Esophagus squamous epithelium (tissue), 5 donors: ENCODE measurements around the gene NCK1. TPM values are rescaled to one million over a fixed set of nuclear protein-coding genes. Genes with fewer than 3 reads are reported as not detected.

Experiments used
- DNase-seq: peaks from one replicate; lab custom pipeline; 2025; lab: John Stamatoyannopoulos, UW
- H3K27ac ChIP-seq, 4 donors: fragments of 200-600 bp; sonication (generic); one replicate each; pipeline ENCODE4 v1.5.1; 2016 to 2019; ENCODE audit warnings: mild to moderate bottlenecking in 1 of 4
- H3K27me3 ChIP-seq, 4 donors: fragments of 200-600 bp; sonication (generic); 1 replicate in 3 of 4; 2 replicates in 1 of 4; pipeline versions ENCODE4 v1.5.1 to v1.6.0; 2017 to 2021; ENCODE audit warnings: antibody characterized with exemption in 1 of 4
- H3K36me3 ChIP-seq, 3 donors: fragments of 200-600 bp; sonication (generic); one replicate each; pipeline ENCODE4 v1.5.1; 2016 to 2019
- H3K4me1 ChIP-seq, 3 donors: fragments of 200-600 bp; sonication (generic); one replicate each; pipeline ENCODE4 v1.5.1; 2017 to 2019
- H3K4me3 ChIP-seq, 4 donors: fragments of 200-600 bp; sonication (generic); 1 replicate in 3 of 4; 2 replicates in 1 of 4; pipeline ENCODE4 v1.5.1; 2016 to 2019; ENCODE audit warnings: mild to moderate bottlenecking in 2 of 4, moderate library complexity in 1 of 4
- H3K9me3 ChIP-seq, 3 donors: fragments of 200-600 bp; sonication (generic); one replicate each; pipeline ENCODE4 v1.5.1; 2016 to 2019
- CTCF ChIP-seq, 6 experiments: fragments of 450-650 bp in 4 of 6; fragments of 200-600 bp in 2 of 6; sonication (generic) in 2 of 6; IDR thresholded peaks; one replicate each; pipeline ENCODE4 v1.5.1; 2016 to 2019; ENCODE audit warnings: antibody characterized with exemption in 6 of 6, mild to moderate bottlenecking in 4 of 6, moderate library complexity in 4 of 6
- POLR2A ChIP-seq, 4 donors: fragments of 450-650 bp; IDR thresholded peaks; one replicate each; pipeline ENCODE4 v1.6.1; 2017; ENCODE audit warnings: antibody characterized with exemption in 4 of 4, mild to moderate bottlenecking in 4 of 4, moderate library complexity in 3 of 4
- WGBS, 2 donors: methylation state at CpG; one replicate each; pipeline ENCODE4 v1.1.5; 2018; 5-methylcytosine and 5-hydroxymethylcytosine counted together
- intact Hi-C: fragments of 100-400 bp; cut with DNase I; formaldehyde crosslinking; loops from one replicate; pipeline ENCODE4 v1.15.0; 2022
- total RNA-seq, 4 donors: library from RNA; depleted of rRNA; stranded (reverse); fragments of >200 nt; gene quantifications; one replicate each; pipeline ENCODE4 v1.1.0, GENCODE V29; 2016
- donor health status: DM: yes; HTN: yes; CAD: no.

NCK1 gene
- total RNA-seq, 4 donors from 2014 or later, result 35.6 to 66.1 (median 57.3) TPM

GRCh38 chr3:136916223-136916622 lies 54.2 kb downstream of the NCK1 start:
- intact Hi-C loops, result no loop called here
- peaks cover 0 to 4% (median 0%) of the 10 kb centered on the region in 3 donors for H3K9me3 ChIP-seq
- no peak for TF ChIP-seq POLR2A (IDR thresholded peaks at IDR 0.05)
- no peak overlapping the region for H3K4me3 ChIP-seq
- peaks cover 0 to 8% (median 0%) of the 10 kb centered on the region in 3 donors for H3K36me3 ChIP-seq
- 50 to 74% methylated on average over 1 of the region's 1 CpG for WGBS, 2 donors
- no peaks in the 10 kb centered on the region for H3K27me3 ChIP-seq
- H3K4me1 ChIP-seq, result peaks cover 0 to 30% (median 6%) of the 10 kb centered on the region in 3 donors
- H3K27ac ChIP-seq, result no peak overlapping the region
- DNase-seq, result no peak

- H3K4me3 ChIP-seq, result no peak overlapping the region
- intact Hi-C loops, result no loop called here
- no peaks in the 10 kb centered on the region for H3K36me3 ChIP-seq
- DNase-seq, result no peak
- 47 to 77% methylated on average over 1 of the region's 1 CpG for WGBS, 2 donors
- H3K4me1 ChIP-seq, result peaks cover 0 to 46% (median 6%) of the 10 kb centered on the region in 3 donors
- no peak for TF ChIP-seq CTCF (IDR thresholded peaks at IDR 0.05)
- no peak for TF ChIP-seq POLR2A (IDR thresholded peaks at IDR 0.05)
- H3K27ac ChIP-seq, result peak overlapping the region in 2 of 4 donors; percentile 1 to 38
- H3K9me3 ChIP-seq, result no peaks in the 10 kb centered on the region
- H3K27me3 ChIP-seq, result no peaks in the 10 kb centered on the region
Observed at GRCh38 chr3:136919799-136920580, 58.0 kb downstream of the NCK1 start.

GRCh38 chr3:136920904-136921611 lies 59.0 kb downstream of the NCK1 start:
- no peak for DNase-seq
- Histone ChIP-seq H3K4me1 (peaks cover 0 to 56% (median 6%) of the 10 kb centered on the region in 3 donors), H3K9me3 (no peaks in the 10 kb centered on the region), H3K27ac (no peak overlapping the region), H3K36me3 (no peaks in the 10 kb centered on the region), H3K27me3 (no peaks in the 10 kb centered on the region), H3K4me3 (no peak overlapping the region)
- 86 to 89% methylated on average over 4 of the region's 4 CpGs for WGBS, 2 donors
- TF ChIP-seq CTCF (IDR thresholded peaks at IDR 0.05) (no peak), POLR2A (IDR thresholded peaks at IDR 0.05) (no peak)
- intact Hi-C loops, result no loop called here

- no peaks in the 10 kb centered on the region for H3K27me3 ChIP-seq
- no peak overlapping the region for H3K4me3 ChIP-seq
- no peaks in the 10 kb centered on the region for H3K9me3 ChIP-seq
- 62 to 65% methylated on average over 7 of the region's 7 CpGs for WGBS, 2 donors
- no peak overlapping the region for H3K27ac ChIP-seq
- H3K36me3 ChIP-seq, result peaks cover 0 to 12% (median 0%) of the 10 kb centered on the region in 3 donors
- H3K4me1 ChIP-seq, result peaks cover 0 to 57% (median 4%) of the 10 kb centered on the region in 3 donors
- DNase-seq, result no peak
- no peak for TF ChIP-seq POLR2A (IDR thresholded peaks at IDR 0.05)
- no peak for TF ChIP-seq CTCF (IDR thresholded peaks at IDR 0.05)
- intact Hi-C loops, result no loop called here
Observed at GRCh38 chr3:136925425-136926190, 63.6 kb downstream of the NCK1 start.

- DNase-seq, result no peak
- Histone ChIP-seq H3K27me3 (no peaks in the 10 kb centered on the region), H3K27ac (peak overlapping the region in 1 of 4 donors; percentile 80), H3K36me3 (peaks cover 0 to 12% (median 0%) of the 10 kb centered on the region in 3 donors), H3K4me1 (peaks cover 12 to 70% (median 12%) of the 10 kb centered on the region in 3 donors), H3K9me3 (no peaks in the 10 kb centered on the region), H3K4me3 (no peak overlapping the region)
- intact Hi-C loops, result no loop called here
- TF ChIP-seq POLR2A (IDR thresholded peaks at IDR 0.05), result no peak
- no peak for TF ChIP-seq CTCF (IDR thresholded peaks at IDR 0.05)
Observed at GRCh38 chr3:136928240-136928639, 66.2 kb downstream of the NCK1 start.
